ENCODE data around the gene ARHGAP24. TPM values are rescaled to one million over a fixed set of nuclear protein-coding genes. Genes with fewer than 3 reads are reported as not detected.

The ARHGAP24 gene
- total and polyA plus RNA-seq, 10 of the 15 experiments (the other 5 are each of a cell fraction or from before 2014, with no cell fraction given), result 0.10 to 4.2 (median 0.52) TPM

DNA sequence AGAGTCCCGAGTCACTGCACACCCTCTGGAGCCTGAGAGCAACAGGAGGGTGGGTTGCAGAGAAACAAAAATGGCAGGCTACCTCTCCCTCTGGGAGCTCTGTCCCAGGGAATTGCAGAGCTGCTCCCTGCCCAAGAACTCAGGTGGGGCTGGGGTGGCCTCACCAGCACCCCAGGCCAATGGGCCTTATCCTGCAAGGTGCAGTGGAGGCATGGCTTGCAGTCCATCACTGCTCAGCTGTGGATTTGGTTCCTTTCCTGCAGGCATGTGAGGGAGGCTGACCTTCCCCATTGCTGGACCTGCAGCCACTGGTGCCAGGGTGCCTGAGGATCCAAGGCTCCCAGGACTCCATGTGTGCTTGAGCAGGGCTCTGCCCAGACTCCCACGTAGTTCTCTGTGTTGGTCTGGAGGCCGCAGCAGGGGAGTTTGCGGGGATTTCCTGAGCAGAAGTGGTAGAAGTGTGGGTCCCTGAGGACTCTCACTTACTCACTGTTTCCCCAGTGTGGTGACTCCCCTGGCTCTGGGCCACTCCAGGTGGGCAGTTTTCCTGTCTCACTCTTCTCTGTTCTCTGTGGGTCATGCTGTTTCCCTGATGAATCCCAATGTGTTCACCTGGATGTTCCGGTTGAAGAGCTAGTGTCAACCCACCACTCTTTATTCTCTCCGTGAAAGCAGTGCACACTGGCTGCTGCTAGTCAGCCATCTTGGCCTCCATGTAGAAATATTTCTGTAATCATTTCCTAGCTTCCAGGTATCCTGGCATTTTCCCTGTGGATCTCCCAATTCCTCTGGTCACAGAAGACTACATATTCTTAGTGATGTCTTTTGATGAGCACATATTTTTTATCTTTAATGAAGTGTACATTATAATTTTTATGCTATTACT, 82.3 kb downstream of the ARHGAP24 start (continued):
- TF ChIP-seq CBFB (IDR thresholded peaks at IDR 0.05; ENCODE audit: low read depth), result peak; percentile 88; the same call in 1 of the 2 replicates
- no peak for TF ChIP-seq SMC3 (IDR thresholded peaks at IDR 0.05; ENCODE audit: borderline replicate concordance, low read length)
- TF ChIP-seq, protein P1, sequence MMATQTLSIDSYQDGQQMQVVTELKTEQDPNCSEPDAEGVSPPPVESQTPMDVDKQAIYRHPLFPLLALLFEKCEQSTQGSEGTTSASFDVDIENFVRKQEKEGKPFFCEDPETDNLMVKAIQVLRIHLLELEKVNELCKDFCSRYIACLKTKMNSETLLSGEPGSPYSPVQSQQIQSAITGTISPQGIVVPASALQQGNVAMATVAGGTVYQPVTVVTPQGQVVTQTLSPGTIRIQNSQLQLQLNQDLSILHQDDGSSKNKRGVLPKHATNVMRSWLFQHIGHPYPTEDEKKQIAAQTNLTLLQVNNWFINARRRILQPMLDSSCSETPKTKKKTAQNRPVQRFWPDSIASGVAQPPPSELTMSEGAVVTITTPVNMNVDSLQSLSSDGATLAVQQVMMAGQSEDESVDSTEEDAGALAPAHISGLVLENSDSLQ (IDR thresholded peaks at IDR 0.05), result no peak
- TF ChIP-seq CREM (IDR thresholded peaks at IDR 0.05; ENCODE audit: low read depth), result peak; percentile 90
- TF ChIP-seq ETV6 (conservative IDR thresholded peaks at IDR 0.05 in 1 of 2, IDR thresholded peaks at IDR 0.05 in 1 of 2; ENCODE audit: borderline replicate concordance in 1 of 2, low read depth in 1 of 2), result peak in 1 of 2 experiments; percentile 87; a peak in 2 of 4 replicates
- peak; percentile 61; the same call in 1 of the 2 replicates for TF ChIP-seq MLLT1 (IDR thresholded peaks at IDR 0.05)
- TF ChIP-seq SREBF1 (IDR thresholded peaks at IDR 0.05; ENCODE audit: low read length), result no peak
- TF ChIP-seq MTA2 (IDR thresholded peaks at IDR 0.05; ENCODE audit: low read depth), result peak; percentile 89
- TF ChIP-seq ATF7 (IDR thresholded peaks at IDR 0.05; ENCODE audit: low read depth), result peak; percentile 52
- no peak for TF ChIP-seq KDM1A (IDR thresholded peaks at IDR 0.05; ENCODE audit: borderline replicate concordance)
- TF ChIP-seq DPF2 (IDR thresholded peaks at IDR 0.05), result peak; percentile 99
- TF ChIP-seq FOXM1 (IDR thresholded peaks at IDR 0.05; ENCODE audit: low read depth, low read length), result peak; percentile 93
- TF ChIP-seq TCF12 (IDR thresholded peaks at IDR 0.05; ENCODE audit: low read depth, low read length), result peak; percentile 92
- no peak; the same call in 1 of the 2 replicates for TF ChIP-seq RAD21 (IDR thresholded peaks at IDR 0.05; ENCODE audit: insufficient read depth, low read depth, low read length)
- 0 out of 2 replicates have a peak, but pooled peaks have one; percentile 82 for TF ChIP-seq TBL1XR1 (IDR thresholded peaks at IDR 0.05; ENCODE audit: low read depth, low read length)
- no peak for TF ChIP-seq ZNF622 (IDR thresholded peaks at IDR 0.05)
- TF ChIP-seq MEF2A (IDR thresholded peaks at IDR 0.05; ENCODE audit: insufficient read depth, low read depth, low read length), result peak; percentile 87
- TF ChIP-seq, protein P2, sequence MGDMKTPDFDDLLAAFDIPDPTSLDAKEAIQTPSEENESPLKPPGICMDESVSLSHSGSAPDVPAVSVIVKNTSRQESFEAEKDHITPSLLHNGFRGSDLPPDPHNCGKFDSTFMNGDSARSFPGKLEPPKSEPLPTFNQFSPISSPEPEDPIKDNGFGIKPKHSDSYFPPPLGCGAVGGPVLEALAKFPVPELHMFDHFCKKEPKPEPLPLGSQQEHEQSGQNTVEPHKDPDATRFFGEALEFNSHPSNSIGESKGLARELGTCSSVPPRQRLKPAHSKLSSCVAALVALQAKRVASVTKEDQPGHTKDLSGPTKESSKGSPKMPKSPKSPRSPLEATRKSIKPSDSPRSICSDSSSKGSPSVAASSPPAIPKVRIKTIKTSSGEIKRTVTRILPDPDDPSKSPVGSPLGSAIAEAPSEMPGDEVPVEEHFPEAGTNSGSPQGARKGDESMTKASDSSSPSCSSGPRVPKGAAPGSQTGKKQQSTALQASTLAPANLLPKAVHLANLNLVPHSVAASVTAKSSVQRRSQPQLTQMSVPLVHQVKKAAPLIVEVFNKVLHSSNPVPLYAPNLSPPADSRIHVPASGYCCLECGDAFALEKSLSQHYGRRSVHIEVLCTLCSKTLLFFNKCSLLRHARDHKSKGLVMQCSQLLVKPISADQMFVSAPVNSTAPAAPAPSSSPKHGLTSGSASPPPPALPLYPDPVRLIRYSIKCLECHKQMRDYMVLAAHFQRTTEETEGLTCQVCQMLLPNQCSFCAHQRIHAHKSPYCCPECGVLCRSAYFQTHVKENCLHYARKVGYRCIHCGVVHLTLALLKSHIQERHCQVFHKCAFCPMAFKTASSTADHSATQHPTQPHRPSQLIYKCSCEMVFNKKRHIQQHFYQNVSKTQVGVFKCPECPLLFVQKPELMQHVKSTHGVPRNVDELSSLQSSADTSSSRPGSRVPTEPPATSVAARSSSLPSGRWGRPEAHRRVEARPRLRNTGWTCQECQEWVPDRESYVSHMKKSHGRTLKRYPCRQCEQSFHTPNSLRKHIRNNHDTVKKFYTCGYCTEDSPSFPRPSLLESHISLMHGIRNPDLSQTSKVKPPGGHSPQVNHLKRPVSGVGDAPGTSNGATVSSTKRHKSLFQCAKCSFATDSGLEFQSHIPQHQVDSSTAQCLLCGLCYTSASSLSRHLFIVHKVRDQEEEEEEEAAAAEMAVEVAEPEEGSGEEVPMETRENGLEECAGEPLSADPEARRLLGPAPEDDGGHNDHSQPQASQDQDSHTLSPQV (IDR thresholded peaks at IDR 0.05), result no peak
- no peak for TF ChIP-seq NFYB (IDR thresholded peaks at IDR 0.05; ENCODE audit: insufficient read depth, low read depth, low read length)
- TF ChIP-seq ZNF217 (IDR thresholded peaks at IDR 0.05), result 0 out of 2 replicates have a peak, but pooled peaks have one; percentile 49
- TF ChIP-seq JUNB (IDR thresholded peaks at IDR 0.05), result peak; percentile 57
- peak; percentile 34; the same call in 1 of the 2 replicates for TF ChIP-seq TCF7 (IDR thresholded peaks at IDR 0.05; ENCODE audit: borderline replicate concordance)
- TF ChIP-seq PBX3 (IDR thresholded peaks at IDR 0.05; ENCODE audit: insufficient replicate concordance, low read depth, low read length), result no peak
